GDM1 (cell line): ENCODE data around the gene NWD2.
"Not testable (repeated sequence)": the region's sequence is repeated elsewhere in the genome, so short reads cannot be mapped to it uniquely, and the experiment has no call there.

Experiments used
- DNase-seq: peaks from one replicate; lab custom pipeline; 2025; lab: John Stamatoyannopoulos, UW

NWD2 gene

GRCh38 chr4:37244583-37245390 is at the start of gene NWD2:
Gene NWD2, plus strand, starts transcription at chr4:37244743. Its CDS starts 325 bp downstream, at chr4:37245068.
- DNase-seq, result no peak

DNA sequence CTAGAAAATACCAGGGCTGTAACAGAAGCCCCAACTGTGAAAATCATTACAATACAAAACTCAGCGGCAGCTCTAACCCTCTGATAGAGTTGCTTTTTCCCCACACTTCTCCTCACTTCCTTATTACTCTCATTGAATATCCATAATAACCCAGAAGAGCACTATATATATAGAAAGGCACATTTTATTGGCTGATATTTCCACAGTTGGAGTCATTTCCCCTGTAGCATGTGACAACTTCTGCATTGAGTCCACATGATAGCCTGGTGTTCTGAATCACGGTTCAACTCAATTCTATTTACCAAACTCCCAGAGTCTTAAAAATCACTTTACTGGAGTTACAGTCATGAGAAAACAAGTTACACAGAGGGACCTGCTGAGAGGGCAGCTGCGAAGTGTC is 46.6 kb upstream of the NWD2 start:
- no peak for DNase-seq

DNA sequence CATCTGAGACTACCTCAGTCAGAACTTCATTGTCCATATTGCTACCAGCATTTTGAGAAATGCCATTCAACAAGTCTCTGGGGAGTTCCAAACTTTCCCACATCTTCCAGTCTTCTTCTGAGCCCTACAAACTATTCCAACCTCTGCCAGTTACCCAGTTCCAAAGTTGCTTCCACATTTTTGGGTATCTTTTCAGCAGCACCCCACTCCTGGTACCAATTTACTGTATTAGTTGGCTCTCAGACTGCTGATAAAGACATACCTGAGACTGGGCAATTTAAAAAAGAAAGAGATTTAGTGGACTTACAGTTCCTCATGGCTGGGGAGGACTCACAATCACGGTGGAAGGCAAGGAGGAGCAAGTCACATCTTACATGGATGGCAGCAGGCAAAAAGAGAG is 39.8 kb upstream of the NWD2 start:
- DNase-seq, result not testable (repeated sequence)

DNA sequence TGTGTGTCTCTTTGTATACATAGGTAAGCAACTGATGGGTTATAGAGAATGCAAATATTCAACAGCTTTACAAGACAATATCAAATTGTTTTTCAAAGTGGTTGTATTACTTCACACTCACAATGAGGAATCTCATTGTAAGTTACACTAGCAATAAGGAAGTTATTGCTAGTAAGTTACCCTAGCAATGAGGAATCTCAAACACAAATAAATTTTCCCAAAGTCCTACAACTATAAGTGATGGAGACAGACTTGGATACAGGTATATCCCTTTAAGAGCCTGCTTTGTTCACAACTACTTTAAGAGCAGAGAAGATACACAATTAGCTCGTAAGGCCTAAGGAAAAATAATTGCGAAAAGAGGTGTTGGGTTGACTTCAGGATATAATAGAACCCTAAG is 28.3 kb upstream of the NWD2 start:
- no peak for DNase-seq

- no peak for DNase-seq
These were observed 25.3 kb upstream of the NWD2 start for GRCh38 chr4:37219242-37219641.

GRCh38 chr4:37219990-37220389 is 24.6 kb upstream of the NWD2 start:
- no peak for DNase-seq

DNA sequence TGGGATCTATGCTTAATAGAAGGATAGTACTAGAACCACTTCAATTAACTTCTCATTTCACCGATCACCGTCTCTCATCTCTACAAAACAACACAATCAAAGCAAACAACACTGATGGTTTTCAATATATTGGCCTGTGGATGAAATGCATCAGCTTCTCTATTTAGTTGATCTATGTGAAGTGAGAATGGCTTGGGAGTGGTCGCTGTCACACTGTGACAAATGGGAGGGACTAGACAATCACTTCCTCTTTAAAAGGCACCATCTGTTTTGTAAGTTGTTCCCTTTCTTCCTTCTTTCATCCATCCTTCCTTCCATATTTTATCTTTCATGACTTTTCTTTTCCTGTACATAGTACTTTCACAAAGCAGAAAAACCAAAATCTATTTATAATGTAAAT is 23.9 kb upstream of the NWD2 start:
- no peak for DNase-seq

GRCh38 chr4:37223732-37224131 is 20.8 kb upstream of the NWD2 start:
- DNase-seq, result no peak

GRCh38 chr4:37224854-37225253 is 19.7 kb upstream of the NWD2 start:
- DNase-seq, result no peak

GRCh38 chr4:37225778-37226177 is 18.8 kb upstream of the NWD2 start:
- no peak for DNase-seq

GRCh38 chr4:37232315-37232714 is 12.2 kb upstream of the NWD2 start:
- DNase-seq, result no peak

- no peak for DNase-seq
These were observed 8.4 kb upstream of the NWD2 start for GRCh38 chr4:37236165-37236564.

GRCh38 chr4:37241647-37242046 is 2.9 kb upstream of the NWD2 start:
- no peak for DNase-seq

DNA sequence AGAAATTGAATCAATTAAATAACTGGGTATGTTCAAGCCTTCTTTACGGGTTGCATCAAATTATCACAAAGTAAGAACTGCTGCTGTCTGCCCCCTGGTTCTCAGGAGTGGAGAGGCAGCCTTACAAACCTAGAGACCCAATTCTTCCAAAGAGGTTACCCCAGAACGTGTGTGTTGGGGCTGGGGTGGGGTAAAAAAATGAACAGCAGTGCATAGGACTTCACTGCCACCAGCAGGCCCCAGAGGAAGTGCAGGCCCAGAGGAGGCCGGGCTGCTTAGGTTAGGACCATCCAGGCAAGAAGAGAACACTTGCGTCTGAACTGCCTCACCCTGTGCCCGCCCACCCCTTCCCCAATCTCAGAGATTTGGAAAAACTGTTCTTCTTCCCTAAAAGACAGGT is 1.5 kb upstream of the NWD2 start:
- DNase-seq, result no peak

GRCh38 chr4:37243722-37244582 is 591 bp upstream of the NWD2 start:
- no peak for DNase-seq

DNA sequence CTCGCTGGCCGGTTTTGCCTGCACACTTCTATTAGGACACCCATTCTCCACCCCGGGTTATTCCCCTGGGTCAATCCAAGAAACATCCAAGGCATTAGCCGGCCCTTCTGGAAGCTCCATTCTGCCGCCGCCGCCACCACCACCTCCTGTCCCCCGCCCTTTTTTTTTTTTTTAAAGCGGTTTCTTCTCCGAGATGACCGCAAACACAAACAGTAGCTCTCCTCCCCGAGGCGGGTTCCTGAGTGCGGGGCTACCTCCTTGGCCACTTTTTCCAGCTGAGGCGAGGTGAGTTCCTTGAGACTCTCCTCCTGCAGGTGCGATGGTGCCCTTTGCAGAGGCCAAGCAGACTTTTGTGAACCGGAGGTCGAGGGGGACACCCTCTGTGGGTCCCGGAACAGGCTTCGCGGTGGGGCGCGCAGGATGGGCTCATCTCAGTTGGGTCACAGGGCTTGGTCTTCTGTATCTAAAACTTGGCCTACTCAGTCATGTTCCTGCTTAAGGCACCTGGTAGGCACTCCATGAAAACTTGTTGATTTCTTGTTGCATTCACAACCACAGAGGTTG is 930 bp downstream of the NWD2 start:
- DNase-seq, result no peak

DNA sequence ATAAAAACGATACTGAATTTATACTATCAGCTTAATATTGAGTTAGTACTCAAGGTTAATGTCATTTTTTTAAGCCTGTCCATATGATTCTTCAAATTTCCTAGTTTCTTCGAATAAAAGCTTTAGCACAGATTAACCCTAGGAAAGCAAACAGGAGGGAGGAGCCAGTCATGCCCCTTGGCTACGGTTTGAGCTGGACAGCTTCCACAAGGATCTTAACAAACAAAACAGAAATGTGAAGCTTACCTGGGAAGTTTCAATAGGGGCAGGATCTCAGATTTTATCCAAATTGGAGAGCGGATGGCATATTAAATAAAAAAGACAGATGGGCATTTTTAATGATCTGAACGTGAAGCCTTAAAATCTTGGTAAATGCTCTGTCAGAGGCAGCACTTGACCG is 2.3 kb downstream of the NWD2 start:
- no peak for DNase-seq

GRCh38 chr4:37258221-37258620 is 13.7 kb downstream of the NWD2 start:
- DNase-seq, result no peak

DNA sequence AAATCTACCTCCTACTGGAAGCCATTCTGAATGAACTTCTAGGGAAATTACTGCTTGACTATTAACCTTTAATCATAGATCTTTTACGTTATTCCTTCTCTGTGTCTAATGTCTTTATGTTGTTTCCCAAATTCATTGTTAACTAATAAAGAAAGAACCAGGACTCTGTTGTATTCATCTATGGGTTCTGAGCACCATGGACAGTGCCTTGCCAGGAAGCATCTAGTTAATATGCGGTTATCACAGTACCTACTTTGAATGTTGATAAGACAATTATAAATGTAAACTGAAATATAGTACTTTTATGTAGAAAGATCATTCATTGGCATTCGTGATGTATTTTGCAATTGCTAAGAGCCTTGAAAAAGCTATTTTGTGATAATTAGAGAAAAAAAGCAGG is 23.8 kb downstream of the NWD2 start:
- DNase-seq, result no peak

DNA sequence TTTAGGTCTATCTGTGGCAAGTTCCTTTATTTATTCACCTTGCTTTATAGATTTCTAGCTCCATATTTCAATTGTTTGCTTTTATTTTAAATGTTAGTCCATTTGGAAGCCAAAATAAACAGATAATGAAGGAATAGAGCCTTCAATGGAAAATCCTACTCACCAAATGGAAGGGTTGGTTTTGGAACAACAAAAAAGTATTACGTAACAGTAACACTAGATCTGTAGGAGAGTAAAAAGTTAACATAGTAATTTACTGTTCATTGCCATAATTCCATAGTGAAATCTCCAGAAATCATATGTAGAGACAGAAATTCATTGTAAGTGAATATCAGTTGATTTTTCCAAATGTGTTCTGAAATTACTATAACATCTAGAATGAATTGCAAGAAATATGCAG is 34.6 kb downstream of the NWD2 start:
- DNase-seq, result no peak

DNA sequence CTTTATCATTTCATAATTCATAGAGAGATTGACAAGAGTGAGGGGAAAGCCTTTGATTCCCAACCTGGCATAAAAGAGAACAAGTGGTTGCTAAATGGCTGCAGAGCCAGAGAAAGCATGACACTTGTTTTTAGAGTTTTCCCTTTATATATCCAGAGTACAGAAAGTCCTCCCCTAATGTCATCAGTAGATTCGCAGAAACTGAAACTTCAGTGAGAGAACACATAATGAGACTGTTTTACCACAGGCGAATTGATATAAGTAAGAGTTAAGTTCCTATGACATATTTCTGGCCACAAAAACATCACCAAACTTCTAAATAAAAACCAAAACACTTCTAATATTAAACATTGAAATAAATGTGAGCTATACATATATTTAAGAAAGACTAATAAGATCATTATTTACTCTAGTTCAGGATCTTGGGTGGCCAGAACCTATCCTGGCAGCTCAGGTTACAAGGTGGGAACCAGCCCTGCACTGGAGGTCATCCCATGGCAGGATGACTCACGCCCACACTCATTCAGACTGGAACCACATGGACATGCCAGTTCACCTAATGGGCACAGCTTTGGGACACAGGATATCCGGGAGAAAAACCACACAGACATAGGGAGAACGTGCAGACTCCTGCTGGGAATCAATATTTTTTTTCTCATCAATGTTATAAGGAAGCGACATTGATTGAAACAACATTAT is 35.5 kb downstream of the NWD2 start:
- DNase-seq, result no peak

DNA sequence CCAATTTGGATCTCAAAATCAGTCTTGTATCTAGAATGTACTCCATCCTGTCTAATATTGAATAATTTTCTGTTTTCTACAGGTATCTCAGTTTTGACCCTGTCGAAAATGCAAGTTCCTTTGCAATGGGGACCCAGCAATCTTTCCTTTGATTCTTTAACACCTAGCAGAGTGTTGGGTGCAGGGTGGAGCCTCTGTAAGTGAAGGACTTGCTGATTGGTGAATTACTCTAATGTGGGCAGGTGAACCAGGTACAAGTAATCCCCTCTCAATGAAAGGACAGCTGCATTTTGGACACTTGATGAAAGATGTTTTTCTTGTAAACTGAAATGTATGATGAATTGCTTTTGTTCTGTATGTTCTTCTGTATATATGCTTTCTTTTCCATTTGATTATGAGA is 54.9 kb downstream of the NWD2 start:
- no peak for DNase-seq
